GM18951 (cell line): Measurements from ENCODE around the gene ZDHHC4.
A peak's percentile ranks its signal among the peaks of the same experiment; 100 is the strongest.
"Not testable (repeated sequence)": the region's sequence is repeated elsewhere in the genome, so short reads cannot be mapped to it uniquely, and the experiment has no call there.

Experiments
- POLR2A ChIP-seq: IDR thresholded peaks from 4 replicates; pipeline ENCODE4 v1.6.1; 2011; ENCODE audit warnings: mild to moderate bottlenecking; ENCODE audit not compliant: insufficient read length, insufficient read depth; ENCODE audit errors: extremely low read depth
- in situ Hi-C: fragments of 300-500 bp; cut with MboI; formaldehyde crosslinking; loops from one replicate; pipeline ENCODE4 v1.12.0; 2022; ENCODE audit warnings: low sequenced_read_pairs, mixed read lengths, inconsistent platforms; ENCODE audit not compliant: unreplicated experiment

The ZDHHC4 gene

GRCh38 chr7:6623589-6624245 is 46.5 kb downstream of the ZDHHC4 start:
- TF ChIP-seq POLR2A: no peak
- in situ Hi-C loops: no loop called here

GRCh38 chr7:6624246-6624611 is 47.0 kb downstream of the ZDHHC4 start:
- in situ Hi-C loops: no loop called here
- no peak for TF ChIP-seq POLR2A

- no peak for TF ChIP-seq POLR2A
- in situ Hi-C loops: no loop called here
Measured at GRCh38 chr7:6628045-6628444, 50.8 kb downstream of the ZDHHC4 start.

- TF ChIP-seq POLR2A: no peak
- in situ Hi-C loops: no loop called here
Measured at GRCh38 chr7:6630007-6630849, 53.0 kb downstream of the ZDHHC4 start.

- in situ Hi-C loops: no loop called here
- TF ChIP-seq POLR2A: no peak
Measured at GRCh38 chr7:6631605-6632004, 54.4 kb downstream of the ZDHHC4 start.

- in situ Hi-C loops: no loop called here
- TF ChIP-seq POLR2A: no peak
Measured at GRCh38 chr7:6634021-6634420, 56.8 kb downstream of the ZDHHC4 start.

- in situ Hi-C loops: not testable (repeated sequence)
Measured at GRCh38 chr7:6634971-6635370, 57.7 kb downstream of the ZDHHC4 start.

- in situ Hi-C loops: no loop called here
- TF ChIP-seq POLR2A: peak; percentile 71
Measured at GRCh38 chr7:6636741-6637543, 59.7 kb downstream of the ZDHHC4 start, which contains the start of gene ZNF316. ZNF316 (plus strand) TSS chr7:6637318; CDS start chr7:6642410, 5,092 bp downstream.

- in situ Hi-C loops: no loop called here
- TF ChIP-seq POLR2A: no peak
Measured at GRCh38 chr7:6637544-6638229, 60.4 kb downstream of the ZDHHC4 start.
